HG03103 (cell line): ENCODE results near the gene CRYBA1.
"Not testable (repeated sequence)": the region's sequence is repeated elsewhere in the genome, so short reads cannot be mapped to it uniquely, and the experiment has no call there.

Experiments
- ATAC-seq: cut with Tn5 transposase; IDR thresholded peaks from one replicate; pipeline ENCODE4 v1.9.1; 2021; ENCODE audit warnings: low read depth; ENCODE audit not compliant: unreplicated experiment

Gene CRYBA1, protein sequence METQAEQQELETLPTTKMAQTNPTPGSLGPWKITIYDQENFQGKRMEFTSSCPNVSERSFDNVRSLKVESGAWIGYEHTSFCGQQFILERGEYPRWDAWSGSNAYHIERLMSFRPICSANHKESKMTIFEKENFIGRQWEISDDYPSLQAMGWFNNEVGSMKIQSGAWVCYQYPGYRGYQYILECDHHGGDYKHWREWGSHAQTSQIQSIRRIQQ

DNA sequence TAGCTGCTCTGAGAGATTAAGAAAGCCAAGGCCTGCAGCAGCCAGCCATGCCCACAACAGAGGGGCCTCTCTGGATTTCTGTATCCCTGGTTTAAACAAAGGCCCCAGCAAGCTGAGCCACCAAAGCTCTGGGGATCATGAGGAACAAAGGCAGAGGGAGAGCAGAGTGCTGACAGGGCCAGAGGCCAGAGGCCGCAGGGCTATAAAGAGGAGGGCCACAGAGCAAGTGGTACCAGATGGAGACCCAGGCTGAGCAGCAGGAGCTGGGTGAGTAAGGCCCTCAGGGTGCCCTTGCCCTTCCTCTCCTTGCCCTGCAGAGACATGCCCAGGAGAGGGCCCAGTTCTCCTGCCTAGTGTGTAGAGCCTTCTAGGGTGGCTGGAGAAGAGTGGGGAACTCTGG lies at the start of gene CRYBA1:
Gene CRYBA1 (plus strand): TSS at position 232 of the 400 bp plus-strand sequence. CDS start 5 bp downstream, at position 237.
- no peak for ATAC-seq

- no peak for ATAC-seq
Observed at GRCh38 chr17:29197516-29198272, 49.0 kb upstream of the CRYBA1 start.

GRCh38 chr17:29204068-29204804 lies 42.4 kb upstream of the CRYBA1 start:
- ATAC-seq: not testable (repeated sequence)

- no peak for ATAC-seq
Observed at GRCh38 chr17:29205047-29205446, 41.6 kb upstream of the CRYBA1 start.

GRCh38 chr17:29207975-29208374 lies 38.7 kb upstream of the CRYBA1 start:
- no peak for ATAC-seq

GRCh38 chr17:29209073-29209472 lies 37.6 kb upstream of the CRYBA1 start:
- no peak for ATAC-seq

- no peak for ATAC-seq
Observed at GRCh38 chr17:29210879-29211278, 35.8 kb upstream of the CRYBA1 start.

DNA sequence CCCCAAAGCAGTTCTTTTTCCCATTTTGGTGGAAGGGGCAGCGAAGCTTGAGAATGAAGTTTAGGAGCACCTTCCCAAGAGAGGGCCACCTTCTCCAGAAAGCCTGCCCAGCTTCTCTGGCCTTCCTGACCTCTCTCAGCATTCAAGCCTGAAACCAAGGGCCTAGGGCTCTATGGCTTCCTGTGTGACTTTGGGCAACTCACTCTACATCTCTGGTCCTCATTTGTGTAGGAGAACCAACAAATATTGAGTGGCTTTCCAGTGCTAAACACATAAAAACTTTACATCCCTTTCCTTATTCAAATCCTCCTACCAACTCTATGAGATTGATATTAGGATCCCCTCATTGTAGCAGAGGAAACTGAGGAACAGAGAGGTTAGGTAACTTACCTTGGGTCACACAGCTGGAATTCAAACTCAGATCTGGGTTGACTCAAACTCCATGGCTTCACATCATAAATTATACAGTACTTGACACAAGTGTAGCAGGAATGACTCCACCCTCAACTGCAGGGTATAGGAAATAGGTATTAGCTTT lies 34.5 kb upstream of the CRYBA1 start:
- no peak for ATAC-seq

GRCh38 chr17:29212681-29213121 lies 34.0 kb upstream of the CRYBA1 start:
- ATAC-seq: no peak

DNA sequence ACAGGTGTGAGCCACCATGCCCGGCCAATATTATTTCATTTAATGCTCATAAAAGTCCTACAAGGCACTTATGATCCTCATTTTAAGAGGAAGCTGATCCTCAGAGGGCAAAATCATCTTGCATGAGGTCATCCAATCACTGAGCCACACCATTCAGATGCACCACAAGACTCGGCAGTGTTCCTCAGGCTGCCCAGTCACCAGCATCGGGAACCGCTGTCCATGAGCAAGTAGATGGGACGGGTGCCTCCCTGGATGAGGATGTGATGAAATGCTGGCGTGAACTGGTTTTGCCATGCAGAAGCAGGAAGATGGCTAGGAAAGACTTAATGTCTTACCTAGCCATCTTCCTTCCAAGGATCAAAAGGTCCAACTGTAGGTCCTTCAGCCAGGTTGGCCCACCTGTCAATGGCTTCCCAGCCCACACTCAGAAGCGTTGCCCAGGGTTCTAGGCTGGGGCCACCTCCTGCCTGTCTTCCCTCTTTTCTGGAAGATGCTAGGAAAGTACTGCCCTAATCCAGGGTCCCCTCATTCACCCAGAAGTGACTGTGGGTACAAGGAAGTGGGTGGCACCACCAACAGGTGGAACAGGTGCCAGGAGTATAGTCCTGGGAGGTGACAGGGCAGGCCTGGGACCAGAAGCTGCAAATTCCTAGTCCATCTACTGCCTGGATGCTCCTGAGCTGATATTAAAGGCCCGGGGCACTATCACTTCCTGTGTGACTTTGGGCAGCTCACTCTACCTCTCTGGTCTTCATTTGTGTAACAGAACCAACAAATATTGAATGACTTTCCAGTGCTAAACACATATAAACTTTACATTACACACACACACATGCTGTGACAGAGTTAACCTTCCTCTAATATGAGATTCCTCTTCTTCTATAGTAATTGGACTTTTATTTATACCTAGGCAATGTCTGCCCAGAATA lies 32.2 kb upstream of the CRYBA1 start:
- no peak for ATAC-seq

DNA sequence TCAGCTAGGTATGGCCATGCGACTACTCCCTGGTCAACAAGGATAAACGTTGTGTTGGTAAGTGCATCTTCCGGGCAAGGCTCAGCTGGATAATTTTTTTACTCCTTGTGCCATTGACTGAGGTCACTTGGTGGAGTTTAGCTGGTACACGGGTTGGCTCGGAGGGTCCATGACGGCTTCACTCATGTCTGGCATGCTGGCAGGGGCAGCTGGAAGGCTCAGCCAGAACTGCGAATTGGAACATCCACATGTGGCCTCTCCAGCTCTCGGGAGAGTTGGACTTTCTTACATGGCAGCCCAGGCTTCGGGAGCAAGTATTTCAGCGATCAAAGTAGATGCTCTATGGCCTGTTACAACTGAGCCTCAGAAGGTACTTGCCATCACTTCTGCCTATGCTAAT lies 31.5 kb upstream of the CRYBA1 start:
- no peak for ATAC-seq

DNA sequence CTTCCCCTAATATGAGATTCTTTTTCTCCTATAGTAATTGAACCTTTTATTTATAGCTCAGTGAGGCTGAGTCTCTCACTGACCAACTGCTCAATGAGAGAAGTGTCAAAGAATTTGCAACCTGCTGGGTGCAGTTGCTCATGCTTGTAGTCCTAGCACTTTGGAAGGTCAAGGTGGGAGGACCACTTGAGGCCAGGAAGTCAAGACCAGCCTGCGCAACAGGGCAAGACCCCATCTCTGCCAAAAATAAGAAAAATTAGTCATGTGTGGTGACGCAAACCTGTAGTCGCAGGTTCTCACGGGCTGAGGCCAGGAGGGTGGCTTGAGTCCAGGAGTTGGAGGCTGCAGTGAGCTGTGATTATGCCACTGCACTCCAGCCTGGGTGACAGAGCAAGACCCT lies 30.9 kb upstream of the CRYBA1 start:
- no peak for ATAC-seq

DNA sequence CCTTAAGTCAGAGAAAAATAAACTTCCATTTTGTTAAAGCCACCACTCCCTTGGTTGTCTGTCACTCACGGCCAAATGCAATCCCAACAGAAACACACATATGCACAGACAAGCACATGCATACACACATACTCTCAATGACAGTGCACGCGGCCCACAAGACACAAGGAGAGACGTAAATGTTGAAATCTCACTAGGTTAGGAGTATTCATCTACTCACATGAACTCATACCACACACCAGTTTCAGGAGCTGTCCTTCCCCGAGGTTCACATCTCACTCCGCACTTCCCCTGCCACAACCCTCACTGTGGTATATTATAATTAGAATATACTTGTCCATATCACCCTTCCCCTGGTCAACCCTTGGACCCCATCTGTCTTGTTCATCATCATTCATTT lies 30.5 kb upstream of the CRYBA1 start:
- ATAC-seq: no peak

GRCh38 chr17:29216856-29217255 lies 29.8 kb upstream of the CRYBA1 start:
- ATAC-seq: no peak

DNA sequence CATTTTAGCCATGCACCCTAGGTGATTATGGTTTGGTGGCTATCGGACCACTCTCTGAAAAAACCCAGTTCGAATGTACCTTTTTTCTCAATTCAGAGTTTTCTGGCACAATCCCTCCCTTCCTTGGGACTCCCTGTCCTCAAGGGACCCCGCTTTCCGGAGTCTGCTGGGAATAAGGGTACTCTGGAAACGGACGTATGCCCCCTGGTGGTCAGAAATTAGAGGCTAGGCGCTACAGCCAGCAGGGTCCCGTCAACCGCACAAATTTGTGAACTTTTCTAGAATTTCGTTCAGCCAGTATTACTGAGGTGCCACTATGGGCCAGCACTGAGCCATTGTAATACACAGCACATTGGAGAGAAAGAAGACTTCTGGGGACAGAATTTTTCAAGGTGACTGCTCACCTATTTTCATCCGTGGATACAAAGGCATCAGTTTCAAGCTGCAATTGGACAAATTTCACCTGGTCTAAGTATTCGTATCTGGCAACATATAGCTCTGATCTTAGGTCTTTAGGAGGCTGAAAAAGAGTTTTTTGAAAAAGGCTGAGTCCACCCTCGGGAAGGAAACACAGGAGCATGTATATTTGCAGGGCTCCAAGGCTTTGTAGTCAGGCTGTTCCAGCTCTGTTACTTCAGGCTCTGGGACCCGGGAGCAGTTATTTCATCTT lies 27.1 kb upstream of the CRYBA1 start:
- no peak for ATAC-seq

GRCh38 chr17:29221338-29221737 lies 25.3 kb upstream of the CRYBA1 start:
- not testable (repeated sequence) for ATAC-seq

GRCh38 chr17:29225396-29225795 lies 21.3 kb upstream of the CRYBA1 start:
- ATAC-seq: no peak

GRCh38 chr17:29233301-29233700 lies 13.4 kb upstream of the CRYBA1 start:
- ATAC-seq: no peak

DNA sequence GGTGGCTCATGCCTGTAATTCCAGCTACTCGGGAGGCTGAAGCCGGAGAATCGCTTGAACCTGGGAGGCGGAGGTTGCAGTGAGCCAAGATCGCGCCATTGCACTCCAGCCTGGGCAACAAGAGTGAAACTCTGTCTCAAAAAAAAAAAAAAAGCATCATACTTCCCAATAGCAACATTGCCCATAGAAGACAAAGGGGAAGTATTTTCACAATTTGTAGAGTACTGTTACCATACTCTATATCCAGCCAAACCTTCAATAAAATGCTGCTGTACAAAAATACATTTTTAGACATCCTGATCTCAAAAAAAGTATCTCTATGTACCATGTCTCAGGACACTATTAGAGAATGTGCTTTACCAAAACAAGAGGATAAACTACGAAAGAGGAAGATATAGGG lies 11.7 kb upstream of the CRYBA1 start:
- not testable (repeated sequence) for ATAC-seq

GRCh38 chr17:29235904-29236303 lies 10.8 kb upstream of the CRYBA1 start:
- no peak for ATAC-seq
